IPS-18a (cell line): ENCODE measurements around the gene POLD4.

ENCODE experiments used
- H3K27ac ChIP-seq: one replicate; pipeline ENCODE4 v1.5.1; 2013; ENCODE audit warnings: low read length
- H3K27me3 ChIP-seq: one replicate; pipeline ENCODE4 v1.6.1; 2013; ENCODE audit warnings: mild to moderate bottlenecking, low read length; ENCODE audit not compliant: control insufficient read depth, insufficient read depth
- H3K36me3 ChIP-seq: one replicate; pipeline ENCODE4 v1.6.1; 2013; ENCODE audit warnings: low read depth, low read length; ENCODE audit not compliant: control insufficient read depth
- H3K4me1 ChIP-seq: one replicate; pipeline ENCODE4 v1.6.1; 2013; ENCODE audit warnings: low read depth, low read length; ENCODE audit not compliant: control insufficient read depth
- H3K4me3 ChIP-seq: one replicate; pipeline ENCODE4 v1.5.1; 2013; ENCODE audit warnings: low read length
- H3K9ac ChIP-seq: one replicate; pipeline ENCODE4 v1.6.1; 2013; ENCODE audit warnings: mild to moderate bottlenecking, low read length, moderate library complexity
- H3K9me3 ChIP-seq: one replicate; pipeline ENCODE4 v1.6.1; 2013; ENCODE audit warnings: low read depth, low read length; ENCODE audit not compliant: control insufficient read depth

The POLD4 gene

DNA sequence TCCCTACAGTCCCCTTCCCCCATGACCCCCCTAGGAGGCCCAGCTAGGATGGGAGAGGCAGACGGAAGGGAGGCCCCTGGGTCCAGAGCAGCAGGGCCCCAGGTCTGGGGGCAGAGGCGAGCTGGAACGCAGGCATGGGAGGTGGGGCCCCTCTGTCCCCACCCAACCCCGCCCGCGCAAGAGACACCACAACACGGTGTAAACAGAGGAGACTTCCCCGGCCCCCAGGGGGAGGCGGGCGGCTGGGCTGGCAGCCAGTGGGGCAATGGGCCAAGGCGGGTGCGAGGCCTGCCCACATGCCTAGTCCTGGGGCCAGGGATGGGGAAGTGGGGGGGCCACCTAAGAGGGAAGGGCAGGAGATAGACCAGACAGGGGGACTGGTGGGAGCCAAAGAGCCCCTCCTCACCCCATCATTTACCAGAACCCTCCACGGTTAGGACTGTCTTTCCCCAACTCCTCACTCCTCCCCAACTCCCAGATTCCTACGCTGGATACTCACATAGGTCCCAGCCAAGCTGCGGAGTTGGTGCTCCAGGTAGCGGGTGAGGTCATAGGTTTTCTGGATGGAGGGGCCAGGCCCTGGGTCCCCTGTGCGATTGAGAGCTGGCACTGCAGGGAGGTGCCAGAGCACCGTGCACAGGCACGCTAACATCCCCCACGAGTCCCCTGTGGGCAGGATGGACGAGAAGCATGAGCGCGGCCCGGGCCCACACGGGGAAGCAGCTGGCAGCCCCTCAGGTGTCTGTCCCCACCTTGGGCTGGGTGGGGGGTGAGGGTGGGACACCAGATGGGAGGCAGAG lies 13.8 kb upstream of the POLD4 start:
- H3K27me3 ChIP-seq = peaks cover 43% of the 10 kb centered on the region
- H3K36me3 ChIP-seq = no peaks in the 10 kb centered on the region
- H3K9me3 ChIP-seq = no peaks in the 10 kb centered on the region
- no peak overlapping the region for H3K4me3 ChIP-seq
- peaks cover 17% of the 10 kb centered on the region for H3K4me1 ChIP-seq
- no peak overlapping the region for H3K9ac ChIP-seq
- H3K27ac ChIP-seq = no peak overlapping the region

DNA sequence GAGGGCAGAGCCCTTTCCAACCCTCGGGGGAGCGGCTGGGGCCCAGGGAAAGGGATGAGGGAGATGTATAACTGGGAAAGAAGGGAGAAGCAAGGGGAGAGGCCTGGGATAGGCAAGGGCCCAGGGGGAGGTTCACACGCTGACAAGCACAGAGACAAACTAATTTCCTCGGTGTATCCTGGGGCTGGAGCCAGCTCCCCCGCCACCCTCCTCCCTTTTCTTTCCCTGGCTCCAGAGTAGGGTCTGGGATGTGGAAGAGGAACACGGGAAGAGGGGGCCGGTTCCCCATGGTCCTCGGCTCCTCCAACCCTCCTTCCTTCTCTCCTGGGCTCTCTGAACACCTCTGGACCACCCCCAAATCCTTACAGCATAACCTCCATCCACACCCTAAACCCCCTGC lies 13.2 kb upstream of the POLD4 start:
- Histone ChIP-seq H3K9ac (no peak overlapping the region), H3K9me3 (no peaks in the 10 kb centered on the region), H3K36me3 (no peaks in the 10 kb centered on the region), H3K4me3 (no peak overlapping the region), H3K27me3 (peaks cover 38% of the 10 kb centered on the region), H3K4me1 (peaks cover 11% of the 10 kb centered on the region), H3K27ac (no peak overlapping the region)

DNA sequence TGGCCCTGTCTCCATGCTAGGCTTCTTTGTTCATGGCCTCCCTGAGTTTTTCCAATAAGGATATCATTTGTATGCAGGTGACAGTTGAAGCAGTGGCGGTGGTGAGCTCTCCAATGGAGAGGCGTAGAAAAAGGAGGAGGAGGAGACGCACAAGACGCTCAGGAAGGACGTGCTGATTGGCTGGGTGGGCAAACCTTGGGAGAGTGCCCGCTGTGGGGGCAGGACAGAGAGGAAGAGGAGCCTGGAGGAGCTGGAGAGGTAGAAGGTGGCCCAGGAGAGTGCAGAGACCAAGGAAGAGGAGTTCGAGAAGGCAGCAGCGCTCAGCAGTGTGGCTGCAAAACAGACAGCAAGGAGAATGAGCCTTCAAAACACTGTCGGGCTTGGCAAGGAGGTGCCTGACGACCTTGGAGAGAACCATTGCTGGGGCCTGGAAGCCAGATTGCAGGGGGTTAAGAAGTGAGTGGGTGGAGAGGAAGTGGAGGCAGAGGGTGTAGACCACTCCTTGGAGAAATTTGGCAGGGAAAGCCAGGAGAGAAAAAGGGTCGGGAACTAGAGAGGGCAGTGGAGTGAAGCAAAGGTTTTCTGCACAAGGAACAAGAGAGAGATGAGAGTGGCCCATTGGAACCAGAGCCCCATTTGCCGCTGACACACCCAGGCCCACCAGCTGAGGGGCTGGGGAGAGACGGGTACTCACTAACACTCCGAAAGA lies 12.5 kb upstream of the POLD4 start:
- H3K27me3 ChIP-seq = peaks cover 35% of the 10 kb centered on the region
- no peaks in the 10 kb centered on the region for H3K36me3 ChIP-seq
- peaks cover 5% of the 10 kb centered on the region for H3K4me1 ChIP-seq
- H3K27ac ChIP-seq = no peak overlapping the region
- H3K4me3 ChIP-seq = no peak overlapping the region
- no peak overlapping the region for H3K9ac ChIP-seq
- no peaks in the 10 kb centered on the region for H3K9me3 ChIP-seq

DNA sequence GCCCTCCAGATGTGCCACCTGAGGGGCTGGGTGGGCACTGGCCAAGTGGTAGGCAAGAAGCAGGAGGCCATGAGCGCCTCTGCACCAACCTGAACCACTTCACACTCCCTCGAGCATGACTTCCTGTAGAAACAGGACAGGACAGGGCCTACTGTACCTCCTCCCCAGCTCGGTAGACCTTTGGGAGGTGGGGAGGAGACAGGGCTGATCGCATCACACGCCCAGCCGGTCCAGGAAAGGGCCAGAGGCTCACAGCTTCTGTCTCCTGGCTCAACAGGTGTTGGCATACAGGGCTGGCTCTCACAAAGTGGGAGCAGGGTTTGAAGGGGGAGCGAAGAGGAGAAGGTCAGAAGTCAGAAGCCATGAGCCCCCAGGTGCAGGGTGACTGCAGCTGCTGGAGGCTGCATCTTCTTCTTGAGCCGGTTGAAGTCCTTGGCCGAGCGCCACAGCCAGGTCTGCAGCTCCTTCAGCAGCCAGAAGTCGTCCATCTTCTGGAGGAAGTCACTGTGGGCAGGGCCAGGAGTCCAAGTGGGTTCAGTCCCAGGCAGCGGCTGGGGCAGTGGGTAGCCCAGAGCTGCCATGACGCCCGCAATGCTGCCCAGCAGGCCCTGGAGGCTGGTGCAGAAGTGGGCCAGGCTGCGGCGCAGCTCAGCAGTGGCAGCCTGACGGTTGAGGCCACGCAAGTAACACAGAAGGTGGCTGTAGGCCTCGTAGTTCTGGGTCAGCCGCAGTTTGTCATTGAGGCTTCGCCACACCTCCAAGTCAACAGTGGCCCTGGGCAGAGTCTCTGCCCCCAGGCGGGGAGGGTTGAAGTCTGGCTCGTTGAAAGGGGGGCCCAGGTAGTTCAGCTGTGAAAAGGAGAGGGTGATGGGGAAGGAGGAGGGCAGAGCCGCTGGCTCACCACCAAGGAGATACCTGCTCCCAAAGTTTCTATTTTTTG lies 11.7 kb upstream of the POLD4 start:
- Histone ChIP-seq H3K27ac (no peak overlapping the region), H3K9ac (no peak overlapping the region), H3K4me3 (no peak overlapping the region), H3K4me1 (no peaks in the 10 kb centered on the region), H3K9me3 (no peaks in the 10 kb centered on the region), H3K27me3 (peaks cover 28% of the 10 kb centered on the region), H3K36me3 (no peaks in the 10 kb centered on the region)

DNA sequence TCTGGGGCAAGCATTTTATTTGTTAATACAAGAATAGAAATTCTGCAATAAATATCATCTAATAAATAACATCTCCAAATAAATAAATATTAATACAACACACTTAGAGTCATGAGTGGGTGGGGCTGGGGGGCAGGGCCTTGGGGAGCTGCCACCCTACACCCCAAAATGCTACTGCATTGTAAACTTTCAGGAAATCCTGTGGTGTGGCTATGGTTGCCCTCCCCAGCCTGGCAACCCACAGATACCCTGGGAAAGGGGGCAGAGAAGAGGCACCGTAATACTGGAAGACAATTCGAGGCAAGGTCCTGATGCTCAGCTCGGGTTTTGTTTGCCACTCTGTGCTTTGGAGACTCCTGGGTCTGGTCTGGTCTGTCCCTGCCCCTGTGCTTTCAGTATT lies 10.8 kb upstream of the POLD4 start:
- H3K27ac ChIP-seq = no peak overlapping the region
- H3K4me1 ChIP-seq = no peaks in the 10 kb centered on the region
- H3K27me3 ChIP-seq = peaks cover 19% of the 10 kb centered on the region
- H3K4me3 ChIP-seq = no peak overlapping the region
- H3K9ac ChIP-seq = no peak overlapping the region
- H3K36me3 ChIP-seq = no peaks in the 10 kb centered on the region
- no peaks in the 10 kb centered on the region for H3K9me3 ChIP-seq

DNA sequence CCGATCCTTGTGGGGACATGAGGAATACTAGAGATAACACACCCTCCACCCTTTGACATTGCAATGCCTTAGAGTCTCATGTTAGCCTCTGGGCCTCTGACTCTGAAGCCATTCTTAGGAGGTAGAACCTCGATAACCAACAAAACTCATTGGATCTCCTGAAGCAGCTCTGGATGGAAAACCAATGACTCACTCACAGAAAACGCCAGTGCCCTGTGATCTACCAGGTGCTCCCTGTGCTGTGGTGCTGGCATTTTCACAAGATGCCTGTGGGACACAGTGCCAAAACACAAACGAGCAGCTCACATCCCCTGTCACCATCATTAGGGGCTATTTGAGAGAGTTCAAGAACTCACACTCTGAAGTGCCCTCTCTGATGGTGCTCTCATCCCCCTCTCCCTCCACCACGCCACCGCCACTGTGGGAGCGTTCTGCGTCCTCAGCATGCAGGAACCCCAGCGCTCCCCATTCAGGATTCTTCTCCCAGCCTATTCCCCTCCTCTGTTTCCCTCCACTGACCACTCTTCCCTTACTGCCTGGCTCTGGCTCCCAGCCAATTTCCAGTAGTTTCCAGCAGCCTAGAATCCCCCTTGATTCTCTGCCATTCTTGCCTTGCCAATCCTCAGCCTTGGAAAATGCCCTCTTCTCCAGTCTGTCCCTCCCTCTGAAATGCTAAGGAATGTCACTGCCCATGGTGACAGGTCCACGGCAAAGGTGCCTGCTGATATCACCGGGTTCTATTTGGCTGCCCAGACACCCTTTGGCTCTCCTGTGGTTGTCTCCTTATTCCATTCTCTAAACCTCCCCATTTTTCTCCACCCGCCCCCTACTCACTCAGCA lies 4.7 kb upstream of the POLD4 start:
- Histone ChIP-seq H3K9me3 (no peaks in the 10 kb centered on the region), H3K27me3 (peaks cover 10% of the 10 kb centered on the region), H3K27ac (no peak overlapping the region), H3K4me1 (peaks cover 12% of the 10 kb centered on the region), H3K9ac (no peak overlapping the region), H3K36me3 (no peaks in the 10 kb centered on the region), H3K4me3 (no peak overlapping the region)

DNA sequence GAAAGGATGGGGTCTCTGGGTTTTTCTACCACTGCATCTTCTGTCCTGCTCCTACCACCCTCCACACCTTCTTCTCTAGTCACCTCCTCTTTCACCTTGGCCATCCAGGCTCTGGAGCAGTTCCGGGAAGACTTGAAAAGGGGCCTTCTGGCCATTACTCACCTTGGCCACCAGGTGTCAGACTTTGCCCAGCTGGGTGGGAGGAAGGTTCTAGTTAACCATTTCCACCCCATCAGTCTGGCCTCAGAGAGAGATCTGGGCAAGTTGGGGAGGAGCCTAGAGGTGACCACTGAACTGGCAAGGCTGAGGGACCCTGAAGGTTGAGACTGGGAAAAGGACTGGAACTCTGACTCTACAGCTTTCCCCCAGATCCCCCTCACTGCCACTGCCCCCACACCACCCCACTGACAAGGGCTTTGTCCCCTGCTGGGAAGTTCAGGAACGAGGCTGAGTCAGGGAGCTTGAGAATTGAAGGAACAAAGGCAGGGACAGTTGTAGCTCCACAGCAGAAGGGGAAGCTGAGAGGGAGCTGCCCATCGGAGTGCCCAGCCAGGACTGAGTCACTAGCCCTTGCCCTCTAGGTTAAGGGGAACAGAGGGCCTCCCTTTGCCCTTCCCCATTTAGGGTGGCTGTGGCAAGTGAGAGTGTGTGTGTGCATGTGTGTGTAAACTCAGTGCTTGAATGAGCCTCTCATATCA lies 3.7 kb upstream of the POLD4 start:
- no peak overlapping the region for H3K9ac ChIP-seq
- no peaks in the 10 kb centered on the region for H3K9me3 ChIP-seq
- no peak overlapping the region for H3K27ac ChIP-seq
- H3K4me3 ChIP-seq = no peak overlapping the region
- H3K27me3 ChIP-seq = peaks cover 5% of the 10 kb centered on the region
- no peaks in the 10 kb centered on the region for H3K36me3 ChIP-seq
- H3K4me1 ChIP-seq = peaks cover 16% of the 10 kb centered on the region

DNA sequence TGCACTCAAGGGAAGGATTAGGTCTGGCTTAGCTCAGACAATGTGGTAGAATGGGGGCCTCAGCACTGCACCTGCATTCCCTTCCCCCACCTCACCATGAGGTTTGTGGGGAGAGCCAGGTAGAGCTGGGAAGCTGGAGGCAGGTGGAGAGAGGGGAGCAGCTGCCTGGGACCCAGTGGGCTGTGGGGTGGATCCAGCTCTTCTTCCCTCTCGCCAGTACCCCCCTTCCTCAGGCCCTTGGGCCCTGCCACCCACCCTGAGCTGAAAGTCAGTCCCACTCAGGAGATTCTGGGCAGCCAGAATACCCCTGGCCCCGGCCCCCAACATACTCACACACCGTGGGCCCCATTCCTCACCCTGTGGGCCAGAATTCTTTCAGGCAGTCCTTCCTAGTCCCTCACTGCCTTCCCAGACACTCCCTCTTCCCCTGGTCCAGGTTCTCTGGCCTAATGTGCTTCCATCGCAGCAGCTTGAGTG lies 3.1 kb upstream of the POLD4 start:
- Histone ChIP-seq H3K9me3 (no peaks in the 10 kb centered on the region), H3K27ac (no peak overlapping the region), H3K4me3 (no peak overlapping the region), H3K36me3 (no peaks in the 10 kb centered on the region), H3K27me3 (peaks cover 2% of the 10 kb centered on the region), H3K9ac (no peak overlapping the region), H3K4me1 (peaks cover 16% of the 10 kb centered on the region)

DNA sequence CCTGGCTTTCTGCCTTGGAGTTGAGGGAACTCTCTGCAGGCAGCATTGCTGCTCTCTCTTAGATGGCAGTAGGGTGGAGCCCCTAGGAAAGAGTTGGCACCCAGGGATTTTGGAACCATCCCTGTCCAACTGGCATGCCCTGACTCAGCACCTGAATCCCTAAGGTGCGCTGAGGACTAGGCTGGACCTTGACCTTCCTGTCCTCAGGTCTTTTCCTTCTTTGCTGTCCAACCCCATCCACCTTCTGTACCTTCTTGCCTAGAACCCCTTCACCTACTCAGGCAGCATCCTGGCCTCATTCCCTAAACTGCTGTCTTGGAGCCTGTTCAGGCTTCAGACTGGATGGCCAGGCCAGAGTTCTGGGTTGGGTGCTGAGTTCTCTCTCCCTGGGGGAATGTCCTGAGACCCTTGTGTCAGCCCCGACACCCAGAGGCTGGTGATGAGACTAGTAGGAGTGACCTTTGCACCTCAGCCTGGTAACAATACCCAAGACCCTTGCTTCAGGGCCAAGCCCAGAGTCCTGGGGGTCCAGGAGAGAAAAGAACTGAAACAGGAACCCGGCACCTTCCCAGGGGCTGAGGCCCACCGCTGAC lies 2.5 kb upstream of the POLD4 start:
- no peaks in the 10 kb centered on the region for H3K27me3 ChIP-seq
- H3K4me3 ChIP-seq = no peak overlapping the region
- H3K9ac ChIP-seq = no peak overlapping the region
- no peak overlapping the region for H3K27ac ChIP-seq
- no peaks in the 10 kb centered on the region for H3K9me3 ChIP-seq
- no peaks in the 10 kb centered on the region for H3K36me3 ChIP-seq
- peaks cover 16% of the 10 kb centered on the region for H3K4me1 ChIP-seq
